ENCODE measurements around the gene TGFBR3.
A peak's percentile ranks its signal among the peaks of the same experiment; 100 is the strongest.

TGFBR3 gene

GRCh38 chr1:91707114-91707889 lies 178.6 kb downstream of the TGFBR3 start:
- DNase-seq, result no peak

GRCh38 chr1:91706140-91706957 lies 179.6 kb downstream of the TGFBR3 start:
- DNase-seq, result no peak

- no peak for DNase-seq
Measured at GRCh38 chr1:91704746-91705145, 181.2 kb downstream of the TGFBR3 start.

- DNase-seq, result no peak
Measured at GRCh38 chr1:91703095-91703494, 182.9 kb downstream of the TGFBR3 start.

GRCh38 chr1:91701472-91701869 lies 184.5 kb downstream of the TGFBR3 start:
- DNase-seq, result no peak

GRCh38 chr1:91700771-91701471 lies 185.0 kb downstream of the TGFBR3 start:
- DNase-seq, result no peak

GRCh38 chr1:91700332-91700731 lies 185.6 kb downstream of the TGFBR3 start:
- DNase-seq, result no peak

- DNase-seq, result no peak
Measured at GRCh38 chr1:91699339-91699974, 186.5 kb downstream of the TGFBR3 start.

- no peak for DNase-seq
Measured at GRCh38 chr1:91697861-91698260, 188.1 kb downstream of the TGFBR3 start.

GRCh38 chr1:91697416-91697815 lies 188.5 kb downstream of the TGFBR3 start:
- peak; percentile 57 for DNase-seq

- DNase-seq, result no peak
Measured at GRCh38 chr1:91696321-91696720, 189.6 kb downstream of the TGFBR3 start.

- no peak for DNase-seq
Measured at GRCh38 chr1:91693557-91693956, 192.4 kb downstream of the TGFBR3 start.

- no peak for DNase-seq
Measured at GRCh38 chr1:91691525-91691924, 194.4 kb downstream of the TGFBR3 start.

- DNase-seq, result no peak
Measured at GRCh38 chr1:91689641-91690481, 196.1 kb downstream of the TGFBR3 start.

- no peak for DNase-seq
Measured at GRCh38 chr1:91687452-91687851, 198.5 kb downstream of the TGFBR3 start.

GRCh38 chr1:91685994-91686393 lies 200.0 kb downstream of the TGFBR3 start:
- no peak for DNase-seq

GRCh38 chr1:91684481-91685196 lies 201.3 kb downstream of the TGFBR3 start:
- DNase-seq, result peak; percentile 18

GRCh38 chr1:91683598-91683951 lies 202.4 kb downstream of the TGFBR3 start:
- DNase-seq, result no peak

- no peak for DNase-seq
Measured at GRCh38 chr1:91682882-91683597, 202.9 kb downstream of the TGFBR3 start.

- DNase-seq, result no peak
Measured at GRCh38 chr1:91680556-91681155, 205.3 kb downstream of the TGFBR3 start.
